HepG2 (cell line): ENCODE results near the gene MYL6B. TPM values are rescaled to one million over a fixed set of nuclear protein-coding genes. Genes with fewer than 3 reads are reported as not detected.

Experiments used
- CCDC6 ChIP-seq: sonication (generic); formaldehyde crosslinking; IDR thresholded peaks from 2 replicates; pipeline ENCODE4 v1.8.1; 2022; ENCODE audit warnings: mild to moderate bottlenecking, missing genetic modification reagents, moderate library complexity
- KAT8 ChIP-seq: IDR thresholded peaks from 2 replicates; pipeline ENCODE4 v1.6.1; 2016; ENCODE audit warnings: missing genetic modification reagents, missing compliant biosample characterization
- MLLT10 ChIP-seq: sonication (generic); formaldehyde crosslinking; IDR thresholded peaks from 2 replicates; pipeline ENCODE4 v1.4.0; 2020; ENCODE audit warnings: missing genetic modification reagents
- NAIF1 ChIP-seq: sonication (generic); formaldehyde crosslinking; IDR thresholded peaks from 2 replicates; pipeline ENCODE4 v1.5.0; 2020; ENCODE audit warnings: mild to moderate bottlenecking, missing genetic modification reagents, borderline replicate concordance
- RARG ChIP-seq: sonication (generic); formaldehyde crosslinking; IDR thresholded peaks from 2 replicates; pipeline ENCODE4 v1.4.0; 2020; ENCODE audit warnings: low read depth, mild to moderate bottlenecking, missing genetic modification reagents
- SIX1 ChIP-seq: sonication (generic); formaldehyde crosslinking; IDR thresholded peaks from 2 replicates; pipeline ENCODE4 v1.4.0; 2020; ENCODE audit warnings: missing genetic modification reagents, borderline replicate concordance
- SRSF4 ChIP-seq: fragments of 200-400 bp; formaldehyde crosslinking; IDR thresholded peaks from one replicate; pipeline ENCODE4 v1.6.1; 2018; ENCODE audit warnings: mild to moderate bottlenecking, low read depth, low read length, moderate library complexity; ENCODE audit not compliant: poor library complexity, severe bottlenecking
- STAG1 ChIP-seq: sonication (generic); formaldehyde crosslinking; IDR thresholded peaks from 2 replicates; pipeline ENCODE4 v1.4.0; 2020; ENCODE audit warnings: missing genetic modification reagents
- TBX2 ChIP-seq: sonication (generic); formaldehyde crosslinking; IDR thresholded peaks from 2 replicates; pipeline ENCODE4 v1.5.0; 2020; ENCODE audit warnings: missing genetic modification reagents, mild to moderate bottlenecking, borderline replicate concordance
- TEAD2 ChIP-seq: sonication (generic); formaldehyde crosslinking; IDR thresholded peaks from 2 replicates; pipeline ENCODE4 v1.9.0; 2021; ENCODE audit warnings: missing genetic modification reagents
- ZBTB8A ChIP-seq: sonication (generic); formaldehyde crosslinking; IDR thresholded peaks from 2 replicates; pipeline ENCODE4 v1.4.0; 2020; ENCODE audit warnings: mild to moderate bottlenecking, low read depth, missing genetic modification reagents, borderline replicate concordance
- ZNF10 ChIP-seq: sonication (generic); formaldehyde crosslinking; IDR thresholded peaks from 2 replicates; pipeline ENCODE4 v1.4.0; 2020; ENCODE audit warnings: mild to moderate bottlenecking, low read depth, missing genetic modification reagents, borderline replicate concordance
- ZNF354B ChIP-seq: sonication (generic); formaldehyde crosslinking; IDR thresholded peaks from 2 replicates; pipeline ENCODE4 v1.8.0; 2022; ENCODE audit warnings: mild to moderate bottlenecking, missing genetic modification reagents
- ZNF460 ChIP-seq: sonication (generic); formaldehyde crosslinking; IDR thresholded peaks from 2 replicates; pipeline ENCODE4 v1.5.1; 2020; ENCODE audit warnings: missing genetic modification reagents, mild to moderate bottlenecking, borderline replicate concordance
- ZNF788 ChIP-seq: sonication (generic); formaldehyde crosslinking; IDR thresholded peaks from 2 replicates; pipeline ENCODE4 v1.5.0; 2020; ENCODE audit warnings: mild to moderate bottlenecking, missing genetic modification reagents, borderline replicate concordance
- polyA plus RNA-seq, 8 experiments: library from polyadenylated mRNA; depleted of rRNA in 3 of 8; stranded (reverse) in 7 of 8; unstranded in 1 of 8; fragments of >200 nt; fragmentation: Illumina TruSeq in 4 of 8; extraction: Trizol in 4 of 8; gene quantifications; 2 replicates each; pipeline versions ENCODE4 v1.2.1 to v1.2.3, GENCODE V29; 2011 to 2016; ENCODE audit warnings: low read depth in 4 of 8, missing spikeins in 1 of 8, mixed read lengths in 1 of 8; ENCODE audit not compliant: insufficient read depth in 1 of 8
- total RNA-seq, 5 experiments: library from RNA; depleted of rRNA; stranded (reverse); fragments of >200 nt; fragmentation: Illumina TruSeq; extraction: Trizol; gene quantifications; 2 replicates each; pipeline ENCODE4 v1.2.3, GENCODE V29; 2016; ENCODE audit warnings: low read depth in 1 of 5
- TF ChIP-seq, protein P1 (sequence below): IDR thresholded peaks from 2 replicates; pipeline ENCODE4 v1.4.0; 2020; ENCODE audit warnings: mild to moderate bottlenecking, missing genetic modification reagents
- TF ChIP-seq, protein P2 (sequence below): sonication (generic); formaldehyde crosslinking; IDR thresholded peaks from 2 replicates; pipeline ENCODE4 v1.8.0; 2022; ENCODE audit warnings: mild to moderate bottlenecking, missing genetic modification reagents; ENCODE audit not compliant: insufficient replicate concordance
- TF ChIP-seq, protein P3 (sequence below): sonication (generic); formaldehyde crosslinking; IDR thresholded peaks from 2 replicates; pipeline ENCODE4 v1.9.0; 2022; ENCODE audit warnings: missing genetic modification reagents, mild to moderate bottlenecking, borderline replicate concordance
- TF ChIP-seq, protein P4 (sequence below): sonication (generic); formaldehyde crosslinking; IDR thresholded peaks from 2 replicates; pipeline ENCODE4 v1.4.0; 2020; ENCODE audit warnings: missing genetic modification reagents

Gene MYL6B
- total and polyA plus RNA-seq, 2 of the 13 experiments (the other 11 are each of a cell fraction or from before 2014, with no cell fraction given): 75.7 to 88.7 TPM

DNA sequence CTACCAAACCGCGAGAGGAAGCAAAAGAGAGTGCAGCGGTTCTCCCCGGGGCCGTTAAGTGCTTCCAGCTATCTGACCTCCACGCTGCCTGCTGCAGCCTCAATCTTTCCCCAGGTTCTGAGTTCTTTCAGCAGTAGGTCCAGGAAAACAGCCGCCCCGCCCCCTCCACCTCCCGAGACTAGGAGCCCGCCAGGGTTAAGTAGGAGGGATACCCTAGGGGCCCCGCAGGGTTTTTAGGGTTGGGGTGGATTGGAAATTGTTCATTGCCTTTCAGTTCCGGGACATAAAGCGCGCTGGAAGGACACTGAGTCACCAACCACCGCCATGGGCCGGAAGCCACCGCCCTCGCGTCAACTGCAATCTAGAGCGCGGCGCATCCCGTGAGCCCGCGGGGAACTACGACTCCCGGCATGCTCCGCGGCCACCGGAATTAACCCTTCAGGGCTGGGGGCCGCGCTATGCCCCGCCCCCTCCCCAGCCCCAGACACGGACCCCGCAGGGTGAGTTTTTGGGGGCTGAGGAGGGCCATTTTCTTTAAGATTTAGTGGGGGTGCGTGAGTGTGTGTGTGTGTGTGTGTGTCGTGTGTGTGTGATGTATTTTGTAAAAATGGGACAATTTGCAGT, at the start of gene MYL6B (continued):
- no peak for TF ChIP-seq SIX1 (CRISPR knock-in tag)
- TF ChIP-seq KAT8 (CRISPR knock-in tag): peak; percentile 67; the same call in 1 of the 2 replicates
- TF ChIP-seq, protein P1, sequence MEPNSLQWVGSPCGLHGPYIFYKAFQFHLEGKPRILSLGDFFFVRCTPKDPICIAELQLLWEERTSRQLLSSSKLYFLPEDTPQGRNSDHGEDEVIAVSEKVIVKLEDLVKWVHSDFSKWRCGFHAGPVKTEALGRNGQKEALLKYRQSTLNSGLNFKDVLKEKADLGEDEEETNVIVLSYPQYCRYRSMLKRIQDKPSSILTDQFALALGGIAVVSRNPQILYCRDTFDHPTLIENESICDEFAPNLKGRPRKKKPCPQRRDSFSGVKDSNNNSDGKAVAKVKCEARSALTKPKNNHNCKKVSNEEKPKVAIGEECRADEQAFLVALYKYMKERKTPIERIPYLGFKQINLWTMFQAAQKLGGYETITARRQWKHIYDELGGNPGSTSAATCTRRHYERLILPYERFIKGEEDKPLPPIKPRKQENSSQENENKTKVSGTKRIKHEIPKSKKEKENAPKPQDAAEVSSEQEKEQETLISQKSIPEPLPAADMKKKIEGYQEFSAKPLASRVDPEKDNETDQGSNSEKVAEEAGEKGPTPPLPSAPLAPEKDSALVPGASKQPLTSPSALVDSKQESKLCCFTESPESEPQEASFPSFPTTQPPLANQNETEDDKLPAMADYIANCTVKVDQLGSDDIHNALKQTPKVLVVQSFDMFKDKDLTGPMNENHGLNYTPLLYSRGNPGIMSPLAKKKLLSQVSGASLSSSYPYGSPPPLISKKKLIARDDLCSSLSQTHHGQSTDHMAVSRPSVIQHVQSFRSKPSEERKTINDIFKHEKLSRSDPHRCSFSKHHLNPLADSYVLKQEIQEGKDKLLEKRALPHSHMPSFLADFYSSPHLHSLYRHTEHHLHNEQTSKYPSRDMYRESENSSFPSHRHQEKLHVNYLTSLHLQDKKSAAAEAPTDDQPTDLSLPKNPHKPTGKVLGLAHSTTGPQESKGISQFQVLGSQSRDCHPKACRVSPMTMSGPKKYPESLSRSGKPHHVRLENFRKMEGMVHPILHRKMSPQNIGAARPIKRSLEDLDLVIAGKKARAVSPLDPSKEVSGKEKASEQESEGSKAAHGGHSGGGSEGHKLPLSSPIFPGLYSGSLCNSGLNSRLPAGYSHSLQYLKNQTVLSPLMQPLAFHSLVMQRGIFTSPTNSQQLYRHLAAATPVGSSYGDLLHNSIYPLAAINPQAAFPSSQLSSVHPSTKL (CRISPR knock-in tag): peak; percentile 54; the same call in 1 of the 2 replicates
- TF ChIP-seq TBX2 (CRISPR knock-in tag): peak; percentile 47; the same call in 1 of the 2 replicates
- TF ChIP-seq TEAD2 (CRISPR knock-in tag): no peak
- peak; percentile 74 for TF ChIP-seq ZNF788 (CRISPR knock-in tag)
- TF ChIP-seq STAG1 (CRISPR knock-in tag): no peak
- TF ChIP-seq CCDC6: no peak
- TF ChIP-seq NAIF1 (CRISPR knock-in tag): no peak
- no peak for TF ChIP-seq ZNF10
- TF ChIP-seq ZNF354B (CRISPR knock-in tag): no peak
- no peak for TF ChIP-seq ZBTB8A
- TF ChIP-seq, protein P2, sequence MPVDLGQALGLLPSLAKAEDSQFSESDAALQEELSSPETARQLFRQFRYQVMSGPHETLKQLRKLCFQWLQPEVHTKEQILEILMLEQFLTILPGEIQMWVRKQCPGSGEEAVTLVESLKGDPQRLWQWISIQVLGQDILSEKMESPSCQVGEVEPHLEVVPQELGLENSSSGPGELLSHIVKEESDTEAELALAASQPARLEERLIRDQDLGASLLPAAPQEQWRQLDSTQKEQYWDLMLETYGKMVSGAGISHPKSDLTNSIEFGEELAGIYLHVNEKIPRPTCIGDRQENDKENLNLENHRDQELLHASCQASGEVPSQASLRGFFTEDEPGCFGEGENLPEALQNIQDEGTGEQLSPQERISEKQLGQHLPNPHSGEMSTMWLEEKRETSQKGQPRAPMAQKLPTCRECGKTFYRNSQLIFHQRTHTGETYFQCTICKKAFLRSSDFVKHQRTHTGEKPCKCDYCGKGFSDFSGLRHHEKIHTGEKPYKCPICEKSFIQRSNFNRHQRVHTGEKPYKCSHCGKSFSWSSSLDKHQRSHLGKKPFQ: no peak
- TF ChIP-seq ZNF460: no peak
- TF ChIP-seq, protein P3, sequence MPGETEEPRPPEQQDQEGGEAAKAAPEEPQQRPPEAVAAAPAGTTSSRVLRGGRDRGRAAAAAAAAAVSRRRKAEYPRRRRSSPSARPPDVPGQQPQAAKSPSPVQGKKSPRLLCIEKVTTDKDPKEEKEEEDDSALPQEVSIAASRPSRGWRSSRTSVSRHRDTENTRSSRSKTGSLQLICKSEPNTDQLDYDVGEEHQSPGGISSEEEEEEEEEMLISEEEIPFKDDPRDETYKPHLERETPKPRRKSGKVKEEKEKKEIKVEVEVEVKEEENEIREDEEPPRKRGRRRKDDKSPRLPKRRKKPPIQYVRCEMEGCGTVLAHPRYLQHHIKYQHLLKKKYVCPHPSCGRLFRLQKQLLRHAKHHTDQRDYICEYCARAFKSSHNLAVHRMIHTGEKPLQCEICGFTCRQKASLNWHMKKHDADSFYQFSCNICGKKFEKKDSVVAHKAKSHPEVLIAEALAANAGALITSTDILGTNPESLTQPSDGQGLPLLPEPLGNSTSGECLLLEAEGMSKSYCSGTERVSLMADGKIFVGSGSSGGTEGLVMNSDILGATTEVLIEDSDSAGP (CRISPR knock-in tag): peak; percentile 73
- no peak for TF ChIP-seq SRSF4
- TF ChIP-seq MLLT10 (CRISPR knock-in tag): no peak
- TF ChIP-seq, protein P4, sequence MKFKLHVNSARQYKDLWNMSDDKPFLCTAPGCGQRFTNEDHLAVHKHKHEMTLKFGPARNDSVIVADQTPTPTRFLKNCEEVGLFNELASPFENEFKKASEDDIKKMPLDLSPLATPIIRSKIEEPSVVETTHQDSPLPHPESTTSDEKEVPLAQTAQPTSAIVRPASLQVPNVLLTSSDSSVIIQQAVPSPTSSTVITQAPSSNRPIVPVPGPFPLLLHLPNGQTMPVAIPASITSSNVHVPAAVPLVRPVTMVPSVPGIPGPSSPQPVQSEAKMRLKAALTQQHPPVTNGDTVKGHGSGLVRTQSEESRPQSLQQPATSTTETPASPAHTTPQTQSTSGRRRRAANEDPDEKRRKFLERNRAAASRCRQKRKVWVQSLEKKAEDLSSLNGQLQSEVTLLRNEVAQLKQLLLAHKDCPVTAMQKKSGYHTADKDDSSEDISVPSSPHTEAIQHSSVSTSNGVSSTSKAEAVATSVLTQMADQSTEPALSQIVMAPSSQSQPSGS (CRISPR knock-in tag): peak; percentile 70; the same call in 1 of the 2 replicates
- no peak for TF ChIP-seq RARG (CRISPR knock-in tag)
